Measurements from ENCODE around the gene TBR1.

TBR1 gene

GRCh38 chr2:161427664-161428587 is 11.8 kb downstream of the TBR1 start:
- DNase-seq (ENCODE audit: low read depth): no peak

DNA sequence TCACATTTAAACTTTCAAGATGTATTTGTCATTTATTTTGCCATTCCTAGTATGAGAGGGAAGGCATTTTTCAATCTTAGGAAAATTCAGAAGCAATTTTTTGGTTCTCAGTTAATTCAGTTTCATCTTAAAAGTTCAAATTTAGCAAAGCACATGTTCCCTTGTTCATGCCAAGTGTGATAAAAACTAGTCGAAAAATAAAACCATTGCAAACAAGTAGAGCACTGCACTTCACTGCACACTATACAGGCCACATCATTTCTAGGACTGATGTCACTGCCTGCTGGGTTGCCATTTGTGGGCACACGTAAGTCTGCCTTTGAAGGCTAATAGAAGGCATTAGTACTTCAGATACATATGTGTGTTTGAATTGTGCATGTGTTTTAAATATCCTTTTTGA is 14.3 kb downstream of the TBR1 start:
- DNase-seq (ENCODE audit: low read depth): no peak

- DNase-seq (ENCODE audit: low read depth): no peak
Observed at GRCh38 chr2:161432107-161432506, 16.0 kb downstream of the TBR1 start.

GRCh38 chr2:161434118-161434517 is 18.0 kb downstream of the TBR1 start:
- no peak for DNase-seq (ENCODE audit: low read depth)

GRCh38 chr2:161436411-161436810 is 20.3 kb downstream of the TBR1 start:
- peak; percentile 81 for DNase-seq (ENCODE audit: low read depth)

DNA sequence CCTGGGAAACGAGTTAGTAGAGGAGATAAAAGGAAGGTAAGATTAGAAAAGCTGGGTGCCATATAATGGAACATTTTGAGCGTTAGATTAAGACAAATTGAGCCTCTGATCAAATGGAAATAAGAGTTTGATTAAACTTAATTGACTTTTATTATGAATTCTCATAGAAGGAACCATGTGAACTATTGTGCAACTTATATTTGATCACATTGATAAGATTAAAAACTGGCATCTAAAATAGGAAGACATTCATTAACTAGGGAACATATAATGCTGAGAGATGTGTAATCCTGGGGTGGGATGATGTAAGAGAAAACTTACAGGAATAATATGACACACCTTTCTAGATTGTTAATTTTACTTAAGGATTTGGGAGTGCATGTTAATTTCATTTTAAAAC is 22.5 kb downstream of the TBR1 start:
- no peak for DNase-seq (ENCODE audit: low read depth)

DNA sequence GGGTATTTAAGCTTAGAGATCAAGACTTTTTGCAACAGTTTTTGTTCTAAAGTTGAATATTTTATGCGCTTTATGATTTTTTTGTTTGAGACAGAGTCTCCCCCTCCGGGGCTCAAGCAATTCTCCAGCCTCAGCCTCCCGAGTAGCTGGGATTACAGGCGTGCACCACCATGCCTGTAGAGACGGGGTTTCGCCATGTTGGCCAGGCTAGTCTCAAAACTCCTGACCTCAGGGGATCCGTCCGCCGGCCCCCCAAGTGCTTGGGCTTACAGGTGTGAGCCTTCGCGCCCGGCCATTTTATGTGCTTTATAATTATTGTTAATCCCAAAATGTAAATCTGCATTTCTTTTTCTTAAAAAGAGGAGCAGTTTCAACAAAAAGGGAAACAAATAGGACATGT is 29.0 kb downstream of the TBR1 start:
- no peak for DNase-seq (ENCODE audit: low read depth)

- no peak for DNase-seq (ENCODE audit: low read depth)
Observed at GRCh38 chr2:161448431-161448830, 32.3 kb downstream of the TBR1 start.

DNA sequence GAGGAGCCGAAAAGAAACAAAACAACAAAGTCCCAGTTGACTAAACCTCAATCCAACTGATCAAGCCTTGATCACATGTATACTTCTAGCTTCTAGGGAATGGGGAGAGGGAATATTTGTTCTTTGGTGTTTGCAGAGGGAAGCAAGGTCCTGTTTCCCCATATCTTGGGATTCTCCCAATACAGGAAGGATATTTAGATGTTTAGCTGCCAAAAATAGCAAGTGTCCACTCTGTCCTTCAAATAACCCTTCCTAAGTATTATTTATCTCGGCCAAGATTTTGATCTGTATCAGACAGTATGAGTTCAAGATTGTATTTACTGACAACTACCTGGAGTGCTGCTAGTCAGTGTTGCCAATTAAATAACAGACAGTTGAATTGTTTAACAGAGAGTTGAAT is 55.5 kb downstream of the TBR1 start:
- no peak for DNase-seq (ENCODE audit: low read depth)

DNA sequence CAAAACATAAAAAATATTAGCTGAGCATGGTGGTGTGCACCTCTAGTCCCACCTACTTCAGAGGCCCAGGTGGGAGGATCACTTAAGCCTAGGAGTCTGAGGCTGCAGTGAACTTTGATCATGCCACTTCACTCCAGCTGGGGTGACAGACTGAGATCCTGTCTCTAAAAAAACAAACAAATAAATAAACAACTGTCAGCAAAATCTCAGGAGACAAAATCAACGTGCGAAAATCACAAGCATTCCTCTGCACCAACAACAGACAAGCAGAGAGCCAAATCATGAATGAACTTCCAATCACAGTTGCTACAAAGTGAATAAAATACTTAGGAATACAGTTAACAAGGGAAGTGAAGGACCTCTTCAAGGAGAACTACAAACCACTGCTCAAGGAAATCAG is 58.8 kb downstream of the TBR1 start:
- DNase-seq (ENCODE audit: low read depth): no peak

Measured in fibroblast of the conjunctiva (primary cell).